Measurements from ENCODE around the gene LAGE3. TPM values are rescaled to one million over a fixed set of nuclear protein-coding genes. Genes with fewer than 3 reads are reported as not detected.
A peak's percentile ranks its signal among the peaks of the same experiment; 100 is the strongest.

LAGE3 gene
- total RNA-seq, 6 experiments from 2014 or later, result 13.8 to 18.3 (median 17.4) TPM

GRCh38 chrX:154449618-154450017, 29.5 kb downstream of the LAGE3 start:
- Mint-ChIP-seq H3K27ac (no peak overlapping the region), H3K9me3 (no peaks in the 10 kb centered on the region), H3K4me1 (ENCODE audit: low read depth) (peaks cover 6% of the 10 kb centered on the region; the same call in 1 of the 2 replicates), H3K36me3 (ENCODE audit: low read depth) (peaks cover 5% of the 10 kb centered on the region; the same call in 1 of the 2 replicates), H3K4me3 (no peak overlapping the region), H3K27me3 (ENCODE audit: insufficient read depth) (peaks cover under 1% of the 10 kb centered on the region; the same call in 1 of the 2 replicates)
- DNase-seq, result no peak
- no peak for TF ChIP-seq CTCF (IDR thresholded peaks at IDR 0.05)

- Mint-ChIP-seq H3K27ac (no peak overlapping the region), H3K4me3 (no peak overlapping the region)
- no peak for TF ChIP-seq CTCF (IDR thresholded peaks at IDR 0.05)
These were observed 30.6 kb downstream of the LAGE3 start for GRCh38 chrX:154448484-154448883.

GRCh38 chrX:154446430-154446829, 32.7 kb downstream of the LAGE3 start:
- H3K27ac Mint-ChIP-seq, result no peak overlapping the region
- H3K27me3 Mint-ChIP-seq (ENCODE audit: insufficient read depth), result no peaks in the 10 kb centered on the region
- no peaks in the 10 kb centered on the region for H3K9me3 Mint-ChIP-seq
- no peak overlapping the region for H3K4me3 Mint-ChIP-seq
- no peaks in the 10 kb centered on the region for H3K36me3 Mint-ChIP-seq (ENCODE audit: low read depth)
- TF ChIP-seq CTCF (IDR thresholded peaks at IDR 0.05), result no peak
- peaks cover 11% of the 10 kb centered on the region; the same call in 1 of the 2 replicates for H3K4me1 Mint-ChIP-seq (ENCODE audit: low read depth)
- DNase-seq, result no peak

More at GRCh38 chrX:154448484-154448883, 30.6 kb downstream of the LAGE3 start:
- peaks cover 8% of the 10 kb centered on the region; the same call in 1 of the 2 replicates for H3K4me1 Mint-ChIP-seq (ENCODE audit: low read depth)
- no peaks in the 10 kb centered on the region for H3K9me3 Mint-ChIP-seq
- H3K27me3 Mint-ChIP-seq (ENCODE audit: insufficient read depth), result no peaks in the 10 kb centered on the region
- DNase-seq, result no peak
- H3K36me3 Mint-ChIP-seq (ENCODE audit: low read depth), result no peaks in the 10 kb centered on the region

- Mint-ChIP-seq H3K27me3 (ENCODE audit: insufficient read depth) (no peaks in the 10 kb centered on the region), H3K36me3 (ENCODE audit: low read depth) (no peaks in the 10 kb centered on the region), H3K27ac (peak overlapping the region; percentile 16; the same call in 1 of the 2 replicates), H3K4me1 (ENCODE audit: low read depth) (peaks cover 11% of the 10 kb centered on the region; the same call in 1 of the 2 replicates), H3K4me3 (no peak overlapping the region; the same call in 1 of the 2 replicates), H3K9me3 (no peaks in the 10 kb centered on the region)
- TF ChIP-seq CTCF (IDR thresholded peaks at IDR 0.05), result no peak
- DNase-seq, result no peak
These were observed 33.3 kb downstream of the LAGE3 start for GRCh38 chrX:154445776-154446175.

GRCh38 chrX:154444755-154445246, 34.3 kb downstream of the LAGE3 start:
- 0 out of 2 replicates have a peak overlapping the region, but pooled peaks have one; percentile 9 for H3K27ac Mint-ChIP-seq
- peak overlapping the region; percentile 75 for H3K4me3 Mint-ChIP-seq
- no peak for DNase-seq
- H3K36me3 Mint-ChIP-seq (ENCODE audit: low read depth), result no peaks in the 10 kb centered on the region
- peaks cover 11% of the 10 kb centered on the region; the same call in 1 of the 2 replicates for H3K4me1 Mint-ChIP-seq (ENCODE audit: low read depth)
- H3K27me3 Mint-ChIP-seq (ENCODE audit: insufficient read depth), result no peaks in the 10 kb centered on the region
- no peak for TF ChIP-seq CTCF (IDR thresholded peaks at IDR 0.05)
- H3K9me3 Mint-ChIP-seq, result no peaks in the 10 kb centered on the region
